Endothelial cell of umbilical vein (primary cell): Measurements from ENCODE around the gene KRT71. TPM values are rescaled to one million over a fixed set of nuclear protein-coding genes. Genes with fewer than 3 reads are reported as not detected.

ENCODE experiments used
- BruUV-seq: library from RNA; stranded (reverse); fragments of 400-500 nt; replicated peaks from 2 replicates; lab custom pipeline; 2021; lab: Mats Ljungman, UMichigan
- CTCF ChIA-PET: fragments of 300-600, 350-600 bp; sonication (Branson Sonifier 250); formaldehyde crosslinking; loops from one replicate; lab custom pipeline; 2021; ENCODE audit warnings: antibody characterized with exemption, inconsistent platforms; lab: Charles Lee
- POLR2A ChIA-PET: fragments of 300-600, 350-600 bp; sonication (Branson Sonifier 250); formaldehyde crosslinking; loops from one replicate; lab custom pipeline; 2021; ENCODE audit warnings: antibody characterized with exemption, inconsistent platforms; lab: Charles Lee
- DNase-seq: peaks from one replicate; pipeline ENCODE4 v3.0.0-alpha.2; 2011; ENCODE audit warnings: low read depth, low spot score
- FAIRE-seq: peaks from 2 replicates; lab custom pipeline; 2011; peaks lifted over from hg19 to GRCh38; lab: Jason Lieb, UNC
- H2AFZ ChIP-seq: 2 replicates; pipeline ENCODE4 v1.6.0; 2012; ENCODE audit warnings: low read depth, low read length, control low read depth, inconsistent platforms
- H3K27ac ChIP-seq: 2 replicates; pipeline ENCODE4 v1.5.1; 2011; ENCODE audit warnings: low read depth, mild to moderate bottlenecking, control low read depth, low read length, moderate library complexity; ENCODE audit not compliant: insufficient read depth
- H3K27me3 ChIP-seq, 2 experiments: 2 replicates each; pipeline versions ENCODE4 v1.6.0 to v1.6.1; 2011; ENCODE audit warnings: low read length in 2 of 2, mixed read lengths in 1 of 2; ENCODE audit not compliant: control insufficient read depth in 2 of 2, insufficient read depth in 2 of 2
- H3K36me3 ChIP-seq, 2 experiments: 2 replicates in 1 of 2; 3 replicates in 1 of 2; pipeline ENCODE4 v1.5.1; 2011; ENCODE audit warnings: low read length in 2 of 2, mild to moderate bottlenecking in 1 of 2, moderate library complexity in 1 of 2; ENCODE audit not compliant: control insufficient read depth in 2 of 2, insufficient read depth in 2 of 2; ENCODE audit errors: extremely low read depth in 1 of 2
- H3K4me1 ChIP-seq: 3 replicates; pipeline ENCODE4 v1.5.1; 2011; ENCODE audit warnings: mild to moderate bottlenecking, low read length; ENCODE audit not compliant: control insufficient read depth, insufficient read depth; ENCODE audit errors: extremely low read depth
- H3K4me2 ChIP-seq: 2 replicates; pipeline ENCODE4 v1.6.1; 2011; ENCODE audit warnings: low read length, control low read depth, mixed read lengths; ENCODE audit not compliant: insufficient read depth
- H3K4me3 ChIP-seq, 3 experiments: fragments of 200-600 bp in 1 of 3; sonication (generic), shearing (Covaris generic) in 1 of 3; replicated peaks in 1 of 3; 2 replicates each; pipeline ENCODE4 v1.5.1; 2011 to 2016; ENCODE audit warnings: control low read depth in 3 of 3, low read length in 3 of 3, mild to moderate bottlenecking in 2 of 3, inconsistent platforms in 1 of 3, low read depth in 1 of 3, moderate library complexity in 1 of 3; ENCODE audit not compliant: insufficient read depth in 1 of 3
- H3K79me2 ChIP-seq: 2 replicates; pipeline ENCODE4 v1.6.0; 2012; ENCODE audit warnings: low read length, inconsistent platforms; ENCODE audit not compliant: control insufficient read depth, insufficient read depth
- H3K9ac ChIP-seq: replicated peaks from 2 replicates; pipeline ENCODE3; 2011; ENCODE audit warnings: low read length, control low read depth; ENCODE audit not compliant: insufficient read depth; ENCODE audit errors: extremely low read depth
- H3K9me1 ChIP-seq: replicated peaks from 3 replicates; pipeline ENCODE4 v1.6.0; 2011; ENCODE audit warnings: mild to moderate bottlenecking, low read length; ENCODE audit not compliant: control insufficient read depth, insufficient read depth; ENCODE audit errors: extremely low read depth
- H3K9me3 ChIP-seq: replicated peaks from 2 replicates; pipeline ENCODE4 v1.5.1; 2012; ENCODE audit warnings: low read length, inconsistent platforms; ENCODE audit not compliant: control insufficient read depth, insufficient read depth
- H4K20me1 ChIP-seq: replicated peaks from 2 replicates; pipeline ENCODE3; 2011; ENCODE audit warnings: mild to moderate bottlenecking, low read length; ENCODE audit not compliant: control insufficient read depth, insufficient read depth; ENCODE audit errors: extremely low read depth
- CTCF ChIP-seq, 2 donors: IDR thresholded peaks; 1 replicate in 1 of 2; 2 replicates in 1 of 2; pipeline ENCODE4 v1.5.1; 2011; ENCODE audit warnings: low read length in 2 of 2, mild to moderate bottlenecking in 2 of 2, moderate library complexity in 2 of 2, control low read depth in 1 of 2, inconsistent platforms in 1 of 2, low read depth in 1 of 2; ENCODE audit not compliant: insufficient read depth in 1 of 2; ENCODE audit errors: extremely low read depth in 1 of 2
- EZH2 ChIP-seq: IDR thresholded peaks from 2 replicates; pipeline ENCODE4 v1.6.1; 2012; ENCODE audit warnings: borderline replicate concordance, low read depth, mild to moderate bottlenecking, moderate library complexity, low read length, inconsistent platforms; ENCODE audit not compliant: severe bottlenecking
- FOS ChIP-seq: IDR thresholded peaks from 2 replicates; pipeline ENCODE4 v1.6.1; 2011; ENCODE audit warnings: mild to moderate bottlenecking, low read length, moderate library complexity, borderline replicate concordance; ENCODE audit not compliant: insufficient read depth
- GATA2 ChIP-seq: IDR thresholded peaks from 2 replicates; pipeline ENCODE4 v1.7.0; 2011; ENCODE audit warnings: low read depth, mild to moderate bottlenecking, moderate library complexity, mixed read lengths, low read length; ENCODE audit not compliant: insufficient read length, insufficient read depth
- JUN ChIP-seq: IDR thresholded peaks from 2 replicates; pipeline ENCODE4 v1.6.1; 2011; ENCODE audit warnings: borderline replicate concordance, low read depth; ENCODE audit not compliant: insufficient read length, insufficient read depth
- MAX ChIP-seq: IDR thresholded peaks from 2 replicates; pipeline ENCODE4 v1.6.1; 2011; ENCODE audit not compliant: insufficient read depth, insufficient read length
- MYC ChIP-seq: IDR thresholded peaks from one replicate; pipeline ENCODE4 v1.6.1; 2011; ENCODE audit warnings: mild to moderate bottlenecking, low read depth, low read length
- POLR2A ChIP-seq: IDR thresholded peaks from 2 replicates; pipeline ENCODE4 v1.6.1; 2012; ENCODE audit warnings: low read depth, mild to moderate bottlenecking, control low read depth, low read length
- POLR2AphosphoS5 ChIP-seq: IDR thresholded peaks from 2 replicates; pipeline ENCODE4 v1.6.1; 2012; ENCODE audit warnings: low read depth, mild to moderate bottlenecking, control low read depth, low read length, moderate library complexity; ENCODE audit not compliant: insufficient read depth
- dilution Hi-C: fragments of 300-500 bp; cut with MboI; formaldehyde crosslinking; loops from one replicate; pipeline ENCODE4 v1.15.0; 2019; ENCODE audit warnings: low sequenced_read_pairs; ENCODE audit not compliant: extremely low pct_ligation_motif_present
- intact Hi-C: fragments of 100-400 bp; cut with micrococcal nuclease; formaldehyde crosslinking; loops from one replicate; pipeline ENCODE4 v1.10.0; 2022
- polyA plus RNA-seq, 4 experiments: library from polyadenylated mRNA; depleted of rRNA in 3 of 4; stranded (reverse) in 3 of 4; unstranded in 1 of 4; fragments of >200 nt; gene quantifications; 2 replicates each; pipeline versions ENCODE4 v1.2.1 to v1.2.3, GENCODE V29; 2011 to 2012; ENCODE audit warnings: missing spikeins in 1 of 4
- total RNA-seq: library from RNA; stranded (reverse); gene quantifications from 2 replicates; pipeline ENCODE4 v1.2.3, GENCODE V29; 2021

KRT71 gene
- total and polyA plus RNA-seq, 2 donors (not counting 3 experiments of a cell fraction or from before 2014, with no cell fraction given) = not detected

- dilution Hi-C loops (no loop called here), intact Hi-C loops (no loop called here)
- Histone ChIP-seq H3K27ac (no peak overlapping the region), H3K9me1 (no peaks in the 10 kb centered on the region), H3K4me2 (no peak overlapping the region), H3K36me3 (no peaks in the 10 kb centered on the region), H2AFZ (no peak overlapping the region), H3K9me3 (no peaks in the 10 kb centered on the region), H3K9ac (no peak overlapping the region), H3K4me1 (no peaks in the 10 kb centered on the region), H3K27me3 (no peaks in the 10 kb centered on the region), H3K79me2 (no peaks in the 10 kb centered on the region), H3K4me3 (no peak overlapping the region), H4K20me1 (no peaks in the 10 kb centered on the region)
- DNase-seq = no peak
- no TSS peak for BruUV-seq
- CTCF ChIA-PET = no interaction called here
- POLR2A ChIA-PET = no interaction called here
- TF ChIP-seq GATA2 = no peak
- TF ChIP-seq MAX = no peak
- TF ChIP-seq JUN = no peak
- no peak for TF ChIP-seq POLR2A
- no peak for TF ChIP-seq CTCF (IDR thresholded peaks at IDR 0.05; ENCODE audit: extremely low read depth in 1 of 2, insufficient read depth in 1 of 2, low read depth in 1 of 2, low read length in 2 of 2)
- TF ChIP-seq MYC = no peak
- no peak for TF ChIP-seq FOS
- no peak for TF ChIP-seq EZH2
- no peak for TF ChIP-seq POLR2AphosphoS5
- FAIRE-seq = no peak
Observed at GRCh38 chr12:52537101-52537500, 15.8 kb downstream of the KRT71 start.
